Mesendoderm (in vitro differentiated cells): ENCODE measurements around the gene KCNC1.

Experiments
- DNase-seq: peaks from one replicate; pipeline ENCODE4 v3.0.0; 2013
- H2AK5ac ChIP-seq: 2 replicates; pipeline ENCODE4 v1.6.1; 2013; ENCODE audit warnings: low read length, inconsistent platforms
- H2BK120ac ChIP-seq: 2 replicates; pipeline ENCODE4 v1.6.1; 2013; ENCODE audit warnings: low read depth, mild to moderate bottlenecking, low read length, moderate library complexity, mixed read lengths
- H2BK15ac ChIP-seq: replicated peaks from 2 replicates; pipeline ENCODE4 v1.6.1; 2013; ENCODE audit warnings: low read depth, mild to moderate bottlenecking, moderate library complexity
- H2BK5ac ChIP-seq: 2 replicates; pipeline ENCODE4 v1.6.1; 2013; ENCODE audit warnings: low read length, inconsistent platforms
- H3K18ac ChIP-seq: 2 replicates; pipeline ENCODE4 v1.6.1; 2013; ENCODE audit warnings: mild to moderate bottlenecking, low read length, mixed read lengths
- H3K23ac ChIP-seq: one replicate; pipeline ENCODE4 v1.6.1; 2013; ENCODE audit warnings: low read length
- H3K27ac ChIP-seq: 2 replicates; pipeline ENCODE4 v1.5.1; 2013; ENCODE audit warnings: low read depth, mild to moderate bottlenecking, inconsistent platforms, low read length, moderate library complexity
- H3K27me3 ChIP-seq: 2 replicates; pipeline ENCODE4 v1.6.1; 2013; ENCODE audit warnings: low read length, control low read depth, mild to moderate bottlenecking, inconsistent platforms; ENCODE audit not compliant: insufficient read depth, poor library complexity
- H3K36me3 ChIP-seq: 2 replicates; pipeline ENCODE4 v1.6.1; 2013; ENCODE audit warnings: low read length, inconsistent platforms; ENCODE audit not compliant: control insufficient read depth, insufficient read depth
- H3K4ac ChIP-seq: one replicate; pipeline ENCODE4 v1.6.1; 2013; ENCODE audit warnings: low read depth, mild to moderate bottlenecking, low read length, moderate library complexity
- H3K4me1 ChIP-seq: 2 replicates; pipeline ENCODE4 v1.6.1; 2013; ENCODE audit warnings: low read depth, low read length, inconsistent platforms; ENCODE audit not compliant: control insufficient read depth
- H3K4me2 ChIP-seq: 2 replicates; pipeline ENCODE4 v1.6.1; 2013; ENCODE audit warnings: low read length
- H3K4me3 ChIP-seq: 2 replicates; pipeline ENCODE4 v1.5.1; 2013; ENCODE audit warnings: mild to moderate bottlenecking, low read length
- H3K56ac ChIP-seq: one replicate; pipeline ENCODE4 v1.6.1; 2013; ENCODE audit warnings: low read length
- H3K79me1 ChIP-seq: 2 replicates; pipeline ENCODE4 v1.6.1; 2013; ENCODE audit warnings: low read length, inconsistent platforms
- H3K79me2 ChIP-seq: 2 replicates; pipeline ENCODE4 v1.6.1; 2013; ENCODE audit warnings: mild to moderate bottlenecking, low read length; ENCODE audit not compliant: control insufficient read depth, insufficient read depth
- H3K9ac ChIP-seq: 2 replicates; pipeline ENCODE4 v1.6.1; 2013; ENCODE audit warnings: low read length, inconsistent platforms
- H4K5ac ChIP-seq: one replicate; pipeline ENCODE4 v1.6.1; 2013; ENCODE audit warnings: low read length
- H4K8ac ChIP-seq: one replicate; pipeline ENCODE4 v1.6.1; 2013; ENCODE audit warnings: low read depth, mild to moderate bottlenecking, control low read depth, low read length, moderate library complexity
- WGBS: extraction: QIAGEN DNeasy Blood & Tissue Kit; methylation state at CpG from one replicate; pipeline ENCODE4 v1.1.7; 2013; ENCODE audit warnings: low lambda C conversion rate, missing lambda C conversion rate; ENCODE audit not compliant: insufficient coverage; ENCODE audit errors: extremely low coverage; 5-methylcytosine and 5-hydroxymethylcytosine counted together

KCNC1 gene

GRCh38 chr11:17792161-17792560, 57.6 kb downstream of the KCNC1 start:
- no peaks in the 10 kb centered on the region for H3K79me2 ChIP-seq
- no peaks in the 10 kb centered on the region for H3K27me3 ChIP-seq
- no peak for DNase-seq
- H2AK5ac ChIP-seq, result no peak overlapping the region
- H4K8ac ChIP-seq, result no peak overlapping the region
- no peaks in the 10 kb centered on the region for H3K4me1 ChIP-seq
- H3K36me3 ChIP-seq, result no peaks in the 10 kb centered on the region
- no peak overlapping the region for H3K23ac ChIP-seq
- no peak overlapping the region for H3K9ac ChIP-seq
- WGBS, result no CpG with 5 or more reads among the region's 9 CpGs
- no peak overlapping the region for H3K27ac ChIP-seq
- H2BK5ac ChIP-seq, result no peak overlapping the region
- H3K4me2 ChIP-seq, result no peak overlapping the region
- no peak overlapping the region for H2BK120ac ChIP-seq
- no peak overlapping the region for H2BK15ac ChIP-seq
- H3K4me3 ChIP-seq, result no peak overlapping the region
- no peak overlapping the region for H3K56ac ChIP-seq
- H3K18ac ChIP-seq, result no peak overlapping the region
- no peak overlapping the region for H4K5ac ChIP-seq
- no peaks in the 10 kb centered on the region for H3K79me1 ChIP-seq
- H3K4ac ChIP-seq, result no peak overlapping the region

GRCh38 chr11:17793642-17794170, 59.1 kb downstream of the KCNC1 start:
- no peak overlapping the region for H3K4me3 ChIP-seq
- H2BK15ac ChIP-seq, result no peak overlapping the region
- no peak overlapping the region for H3K4me2 ChIP-seq
- no peak for DNase-seq
- H3K23ac ChIP-seq, result no peak overlapping the region
- H2BK120ac ChIP-seq, result no peak overlapping the region
- no CpG with 5 or more reads among the region's 7 CpGs for WGBS
- no peaks in the 10 kb centered on the region for H3K79me2 ChIP-seq
- H3K4ac ChIP-seq, result no peak overlapping the region
- no peaks in the 10 kb centered on the region for H3K36me3 ChIP-seq
- H2AK5ac ChIP-seq, result no peak overlapping the region
- H3K56ac ChIP-seq, result no peak overlapping the region
- no peak overlapping the region for H3K9ac ChIP-seq
- no peak overlapping the region for H4K8ac ChIP-seq
- no peak overlapping the region for H2BK5ac ChIP-seq
- no peaks in the 10 kb centered on the region for H3K27me3 ChIP-seq
- no peak overlapping the region for H3K27ac ChIP-seq
- no peak overlapping the region for H3K18ac ChIP-seq
- H3K79me1 ChIP-seq, result no peaks in the 10 kb centered on the region
- no peak overlapping the region for H4K5ac ChIP-seq
- H3K4me1 ChIP-seq, result no peaks in the 10 kb centered on the region

- no peak overlapping the region for H2BK15ac ChIP-seq
- H4K5ac ChIP-seq, result no peak overlapping the region
- H2AK5ac ChIP-seq, result no peak overlapping the region
- no peaks in the 10 kb centered on the region for H3K79me2 ChIP-seq
- H3K18ac ChIP-seq, result no peak overlapping the region
- H3K4me3 ChIP-seq, result no peak overlapping the region
- DNase-seq, result no peak
- H3K79me1 ChIP-seq, result no peaks in the 10 kb centered on the region
- no peak overlapping the region for H3K4me2 ChIP-seq
- no peak overlapping the region for H2BK5ac ChIP-seq
- H2BK120ac ChIP-seq, result no peak overlapping the region
- H3K36me3 ChIP-seq, result no peaks in the 10 kb centered on the region
- H4K8ac ChIP-seq, result no peak overlapping the region
- WGBS, result no CpG with 5 or more reads among the region's 5 CpGs
- H3K27ac ChIP-seq, result no peak overlapping the region
- H3K4me1 ChIP-seq, result no peaks in the 10 kb centered on the region
- no peak overlapping the region for H3K23ac ChIP-seq
- no peak overlapping the region for H3K56ac ChIP-seq
- no peak overlapping the region for H3K9ac ChIP-seq
- no peak overlapping the region for H3K4ac ChIP-seq
- no peaks in the 10 kb centered on the region for H3K27me3 ChIP-seq
Measured at GRCh38 chr11:17794981-17795380, 60.4 kb downstream of the KCNC1 start.

- DNase-seq, result no peak
- Histone ChIP-seq H3K18ac (no peak overlapping the region), H3K23ac (no peak overlapping the region), H3K4ac (no peak overlapping the region), H4K8ac (no peak overlapping the region), H3K9ac (no peak overlapping the region), H3K27ac (no peak overlapping the region), H3K56ac (no peak overlapping the region), H2AK5ac (no peak overlapping the region), H3K27me3 (no peaks in the 10 kb centered on the region), H3K79me2 (no peaks in the 10 kb centered on the region), H3K4me3 (no peak overlapping the region), H4K5ac (no peak overlapping the region), H3K36me3 (no peaks in the 10 kb centered on the region), H3K79me1 (no peaks in the 10 kb centered on the region), H3K4me2 (no peak overlapping the region), H2BK15ac (no peak overlapping the region), H2BK120ac (no peak overlapping the region), H3K4me1 (no peaks in the 10 kb centered on the region), H2BK5ac (no peak overlapping the region)
- no CpG with 5 or more reads among the region's 2 CpGs for WGBS
Measured at GRCh38 chr11:17796154-17796553, 61.6 kb downstream of the KCNC1 start.

GRCh38 chr11:17798253-17798652, 63.7 kb downstream of the KCNC1 start:
- Histone ChIP-seq H3K4me3 (no peak overlapping the region), H2AK5ac (no peak overlapping the region), H3K27ac (no peak overlapping the region), H3K79me2 (no peaks in the 10 kb centered on the region), H4K8ac (no peak overlapping the region), H3K56ac (no peak overlapping the region), H2BK5ac (no peak overlapping the region), H3K27me3 (no peaks in the 10 kb centered on the region), H3K9ac (no peak overlapping the region), H2BK15ac (no peak overlapping the region), H4K5ac (no peak overlapping the region), H3K4me2 (no peak overlapping the region), H2BK120ac (no peak overlapping the region), H3K4ac (no peak overlapping the region), H3K79me1 (no peaks in the 10 kb centered on the region), H3K18ac (no peak overlapping the region), H3K23ac (no peak overlapping the region), H3K4me1 (no peaks in the 10 kb centered on the region), H3K36me3 (no peaks in the 10 kb centered on the region)
- no CpG with 5 or more reads among the region's 6 CpGs for WGBS
- DNase-seq, result no peak

GRCh38 chr11:17798716-17799115, 64.1 kb downstream of the KCNC1 start:
- Histone ChIP-seq H3K9ac (no peak overlapping the region), H3K56ac (no peak overlapping the region), H3K79me2 (no peaks in the 10 kb centered on the region), H2BK15ac (no peak overlapping the region), H3K27me3 (no peaks in the 10 kb centered on the region), H3K4me3 (no peak overlapping the region), H3K4ac (no peak overlapping the region), H4K5ac (no peak overlapping the region), H2AK5ac (no peak overlapping the region), H2BK120ac (no peak overlapping the region), H3K23ac (no peak overlapping the region), H3K18ac (no peak overlapping the region), H3K4me1 (no peaks in the 10 kb centered on the region), H4K8ac (no peak overlapping the region), H3K79me1 (no peaks in the 10 kb centered on the region), H3K36me3 (no peaks in the 10 kb centered on the region), H3K27ac (no peak overlapping the region), H2BK5ac (no peak overlapping the region), H3K4me2 (no peak overlapping the region)
- no peak for DNase-seq
- WGBS, result no CpG with 5 or more reads among the region's 3 CpGs
